Measurements from ENCODE around the gene TTC39A.

The TTC39A gene

GRCh38 chr1:51351907-51352306 lies 21.5 kb upstream of the TTC39A start:
- Histone ChIP-seq H3K27me3 (ENCODE audit: insufficient read depth, low read length, poor library complexity, severe bottlenecking) (no peaks in the 10 kb centered on the region), H3K9me3 (ENCODE audit: insufficient read depth, low read depth, low read length) (no peaks in the 10 kb centered on the region), H3K4me2 (ENCODE audit: low read depth, low read length, poor library complexity, severe bottlenecking) (no peak overlapping the region), H3K9ac (ENCODE audit: low read depth, low read length, poor library complexity, severe bottlenecking) (no peak overlapping the region), H3K4me3 (ENCODE audit: low read length, poor library complexity, severe bottlenecking) (no peak overlapping the region), H3K36me3 (ENCODE audit: insufficient read depth, low read length) (peaks cover 21% of the 10 kb centered on the region), H2AFZ (ENCODE audit: low read length) (no peak overlapping the region), H3K9me2 (replicated peaks; ENCODE audit: low read depth, low read length) (no peaks in the 10 kb centered on the region), H4K20me1 (ENCODE audit: insufficient read depth, low read length, poor library complexity, severe bottlenecking) (no peaks in the 10 kb centered on the region), H3K4me1 (ENCODE audit: insufficient read depth, low read length, poor library complexity, severe bottlenecking) (no peaks in the 10 kb centered on the region), H3F3A (ENCODE audit: low read depth) (no peaks in the 10 kb centered on the region), H3K79me2 (ENCODE audit: insufficient read depth, low read length) (no peaks in the 10 kb centered on the region)
- TF ChIP-seq CTCF (conservative IDR thresholded peaks at IDR 0.05; ENCODE audit: low read length): no peak
- TF ChIP-seq EZH2phosphoT487 (IDR thresholded peaks at IDR 0.05; ENCODE audit: borderline replicate concordance): no peak

- Histone ChIP-seq H3K4me1 (ENCODE audit: insufficient read depth, low read length, poor library complexity, severe bottlenecking) (no peaks in the 10 kb centered on the region), H3K4me2 (ENCODE audit: low read depth, low read length, poor library complexity, severe bottlenecking) (no peak overlapping the region), H3K9me3 (ENCODE audit: insufficient read depth, low read depth, low read length) (no peaks in the 10 kb centered on the region), H3F3A (ENCODE audit: low read depth) (no peaks in the 10 kb centered on the region), H3K4me3 (ENCODE audit: low read length, poor library complexity, severe bottlenecking) (no peak overlapping the region), H3K27me3 (ENCODE audit: insufficient read depth, low read length, poor library complexity, severe bottlenecking) (no peaks in the 10 kb centered on the region), H3K36me3 (ENCODE audit: insufficient read depth, low read length) (peaks cover 2% of the 10 kb centered on the region; the same call in 1 of the 2 replicates), H4K20me1 (ENCODE audit: insufficient read depth, low read length, poor library complexity, severe bottlenecking) (no peaks in the 10 kb centered on the region), H3K9me2 (replicated peaks; ENCODE audit: low read depth, low read length) (no peaks in the 10 kb centered on the region), H2AFZ (ENCODE audit: low read length) (no peak overlapping the region), H3K79me2 (ENCODE audit: insufficient read depth, low read length) (no peaks in the 10 kb centered on the region), H3K9ac (ENCODE audit: low read depth, low read length, poor library complexity, severe bottlenecking) (no peak overlapping the region)
- TF ChIP-seq EZH2phosphoT487 (IDR thresholded peaks at IDR 0.05; ENCODE audit: borderline replicate concordance) (no peak), CTCF (conservative IDR thresholded peaks at IDR 0.05; ENCODE audit: low read length) (no peak)
Measured at GRCh38 chr1:51349862-51350261, 19.5 kb upstream of the TTC39A start.

GRCh38 chr1:51348147-51348527 lies 17.8 kb upstream of the TTC39A start:
- H3K4me3 ChIP-seq (ENCODE audit: low read length, poor library complexity, severe bottlenecking): no peak overlapping the region
- H3K79me2 ChIP-seq (ENCODE audit: insufficient read depth, low read length): no peaks in the 10 kb centered on the region
- H3K4me2 ChIP-seq (ENCODE audit: low read depth, low read length, poor library complexity, severe bottlenecking): no peak overlapping the region
- no peaks in the 10 kb centered on the region for H3K9me3 ChIP-seq (ENCODE audit: insufficient read depth, low read depth, low read length)
- H3K4me1 ChIP-seq (ENCODE audit: insufficient read depth, low read length, poor library complexity, severe bottlenecking): no peaks in the 10 kb centered on the region
- no peak overlapping the region for H2AFZ ChIP-seq (ENCODE audit: low read length)
- H3F3A ChIP-seq (ENCODE audit: low read depth): no peaks in the 10 kb centered on the region
- H3K9ac ChIP-seq (ENCODE audit: low read depth, low read length, poor library complexity, severe bottlenecking): no peak overlapping the region
- H3K27me3 ChIP-seq (ENCODE audit: insufficient read depth, low read length, poor library complexity, severe bottlenecking): no peaks in the 10 kb centered on the region
- no peaks in the 10 kb centered on the region for H4K20me1 ChIP-seq (ENCODE audit: insufficient read depth, low read length, poor library complexity, severe bottlenecking)
- no peak for TF ChIP-seq EZH2phosphoT487 (IDR thresholded peaks at IDR 0.05; ENCODE audit: borderline replicate concordance)
- TF ChIP-seq CTCF (conservative IDR thresholded peaks at IDR 0.05; ENCODE audit: low read length): no peak
- no peaks in the 10 kb centered on the region for H3K9me2 ChIP-seq (replicated peaks; ENCODE audit: low read depth, low read length)
- H3K36me3 ChIP-seq (ENCODE audit: insufficient read depth, low read length): no peaks in the 10 kb centered on the region
